Medulla oblongata (tissue), 1 donor: ENCODE results near the gene SLC25A13.
A peak's percentile ranks its signal among the peaks of the same experiment; 100 is the strongest.

ENCODE experiments used
- DNase-seq: peaks from one replicate; pipeline ENCODE4 v3.0.0-alpha.2; 2015; ENCODE audit errors: extremely low spot score

Gene SLC25A13

GRCh38 chr7:96097835-96098234 is 224.1 kb downstream of the SLC25A13 start:
- no peak for DNase-seq

- DNase-seq: no peak
Measured at GRCh38 chr7:96093435-96093834, 228.5 kb downstream of the SLC25A13 start.

DNA sequence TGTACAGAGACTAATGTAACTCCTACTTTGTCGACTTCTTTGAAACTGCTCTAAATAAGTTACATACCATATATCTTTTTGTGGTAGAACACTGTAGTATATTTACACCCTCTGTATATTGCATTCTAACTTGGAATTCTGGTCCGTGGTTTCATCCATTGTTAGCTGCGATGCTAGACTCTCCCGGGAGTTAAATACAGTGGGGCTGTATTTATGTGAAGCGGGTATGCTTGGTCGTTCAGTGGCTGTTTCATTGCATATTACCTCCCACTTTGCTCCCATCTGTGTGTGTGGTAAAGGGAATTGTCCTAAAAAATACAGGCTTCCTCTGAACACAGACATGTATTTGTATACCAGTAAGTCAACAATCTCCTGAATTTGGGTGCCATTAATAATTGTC is 231.1 kb downstream of the SLC25A13 start:
- no peak for DNase-seq

- no peak for DNase-seq
Measured at GRCh38 chr7:96089511-96089910, 232.4 kb downstream of the SLC25A13 start.

- no peak for DNase-seq
Measured at GRCh38 chr7:96088579-96088978, 233.3 kb downstream of the SLC25A13 start.

GRCh38 chr7:96085953-96086352 is 235.9 kb downstream of the SLC25A13 start:
- DNase-seq: no peak

DNA sequence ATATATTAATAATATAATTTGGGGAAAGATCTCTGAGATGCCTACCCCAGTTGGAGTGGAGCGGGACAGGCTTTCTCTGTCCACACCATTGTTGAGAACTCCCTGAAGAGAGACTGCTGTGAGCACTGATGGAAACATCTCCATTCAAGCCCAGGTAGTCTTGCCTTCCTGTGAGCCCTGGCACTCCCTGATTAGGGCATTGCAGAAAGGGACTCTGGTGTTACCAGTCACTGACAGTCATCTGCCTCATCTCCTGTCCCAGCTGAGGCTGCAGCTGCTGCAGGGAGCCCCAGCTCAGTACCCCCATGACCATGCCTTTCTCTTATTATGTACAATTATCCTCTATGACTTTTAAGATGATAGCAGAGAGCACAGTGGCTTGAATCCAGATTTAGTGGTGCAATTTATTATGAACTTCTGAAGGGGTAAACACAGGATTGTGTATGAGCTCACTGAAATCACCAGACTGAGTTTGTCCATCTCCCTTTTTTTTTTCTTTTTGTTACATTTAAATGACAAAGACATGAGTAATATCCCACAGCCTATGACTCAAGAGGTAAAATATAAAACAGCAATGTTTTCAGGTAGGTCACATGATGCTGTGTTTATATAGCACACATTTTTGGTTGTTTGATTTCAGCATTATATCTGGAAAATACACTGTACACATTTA is 236.9 kb downstream of the SLC25A13 start:
- DNase-seq: no peak

- DNase-seq: no peak
Measured at GRCh38 chr7:96080027-96080426, 241.9 kb downstream of the SLC25A13 start.

- peak; percentile 12 for DNase-seq
Measured at GRCh38 chr7:96076350-96076707, 245.6 kb downstream of the SLC25A13 start.

DNA sequence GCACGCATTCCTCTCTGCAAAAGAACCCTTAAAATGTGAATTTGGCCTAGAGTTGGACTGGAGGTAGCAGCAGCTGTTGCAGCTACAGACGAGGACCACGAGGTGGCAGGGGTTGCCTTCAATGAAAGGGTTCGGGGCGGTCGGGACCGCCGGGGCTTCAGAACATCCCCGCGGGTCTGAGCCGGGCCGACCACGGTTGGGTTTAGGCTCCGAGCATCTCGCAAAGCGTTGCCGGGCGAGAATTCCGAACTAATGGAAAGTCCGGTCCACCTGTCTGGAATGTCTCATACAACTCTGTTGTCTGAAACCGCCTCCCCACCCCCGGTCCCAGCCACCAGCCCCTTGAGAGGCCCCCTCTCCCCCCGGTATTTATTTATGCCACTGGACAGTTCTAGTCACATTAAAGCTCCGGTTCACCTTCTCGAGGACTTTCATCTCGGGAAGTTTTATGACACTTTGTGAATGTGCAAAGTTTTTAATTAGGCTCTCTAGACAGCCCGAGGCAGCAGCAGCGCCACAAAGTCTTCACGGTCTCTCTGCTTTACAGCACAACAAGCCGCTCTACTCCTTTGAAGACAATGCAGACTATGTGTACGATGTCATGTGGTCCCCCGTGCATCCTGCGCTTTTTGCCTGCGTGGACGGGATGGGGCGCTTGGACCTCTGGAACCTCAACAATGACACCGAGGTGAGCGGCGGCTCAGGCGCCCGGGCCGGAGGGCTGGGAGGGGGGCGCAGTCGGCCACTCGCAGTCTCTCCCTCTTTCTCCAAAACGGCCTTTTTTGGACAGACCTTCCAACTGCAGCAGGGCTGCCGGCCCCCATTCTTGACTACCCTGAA is 246.2 kb downstream of the SLC25A13 start:
- peak; percentile 88 for DNase-seq

GRCh38 chr7:96074871-96075270 is 247.0 kb downstream of the SLC25A13 start:
- no peak for DNase-seq
